Sigmoid colon (tissue), 4 donors: ENCODE results near the gene PRKG1.

ENCODE experiments used
- POLR2A ChIP-seq, 2 donors: fragments of 450-650 bp; IDR thresholded peaks; one replicate each; pipeline ENCODE4 v1.6.1; 2016; ENCODE audit warnings: antibody characterized with exemption in 2 of 2, mild to moderate bottlenecking in 2 of 2, moderate library complexity in 2 of 2
- POLR2AphosphoS5 ChIP-seq, 4 donors: sonication (generic); formaldehyde crosslinking; IDR thresholded peaks; one replicate each; pipeline ENCODE4 v1.6.1; 2017; ENCODE audit warnings: antibody characterized with exemption in 4 of 4
- TF ChIP-seq, protein P1 (sequence below), 4 experiments: fragments of 450-650 bp in 3 of 4; fragments of 200-600 bp in 1 of 4; IDR thresholded peaks; one replicate each; pipeline ENCODE4 v1.5.1; 2016 to 2019; ENCODE audit warnings: antibody characterized with exemption in 4 of 4, mild to moderate bottlenecking in 3 of 4, moderate library complexity in 2 of 4

DNA sequence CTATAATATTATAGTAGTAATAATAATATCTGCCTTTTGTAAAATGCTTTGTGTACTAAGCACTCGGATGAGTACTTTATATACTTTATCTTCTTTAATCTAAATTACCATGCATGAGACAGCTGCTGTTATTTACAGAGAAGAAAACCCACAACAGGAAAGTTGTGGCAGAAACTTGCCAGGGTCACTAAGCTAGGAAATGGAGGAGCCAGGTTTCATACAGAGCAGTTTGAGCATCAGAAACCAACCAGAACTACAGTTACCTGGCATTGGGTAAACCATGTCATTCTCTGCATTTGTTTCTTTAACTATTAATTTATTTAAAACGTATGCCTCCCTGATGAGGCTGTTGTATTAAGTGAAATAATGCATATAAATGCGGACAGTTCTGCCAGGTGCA, 495.2 kb downstream of the PRKG1 start:
- TF ChIP-seq, protein P1, sequence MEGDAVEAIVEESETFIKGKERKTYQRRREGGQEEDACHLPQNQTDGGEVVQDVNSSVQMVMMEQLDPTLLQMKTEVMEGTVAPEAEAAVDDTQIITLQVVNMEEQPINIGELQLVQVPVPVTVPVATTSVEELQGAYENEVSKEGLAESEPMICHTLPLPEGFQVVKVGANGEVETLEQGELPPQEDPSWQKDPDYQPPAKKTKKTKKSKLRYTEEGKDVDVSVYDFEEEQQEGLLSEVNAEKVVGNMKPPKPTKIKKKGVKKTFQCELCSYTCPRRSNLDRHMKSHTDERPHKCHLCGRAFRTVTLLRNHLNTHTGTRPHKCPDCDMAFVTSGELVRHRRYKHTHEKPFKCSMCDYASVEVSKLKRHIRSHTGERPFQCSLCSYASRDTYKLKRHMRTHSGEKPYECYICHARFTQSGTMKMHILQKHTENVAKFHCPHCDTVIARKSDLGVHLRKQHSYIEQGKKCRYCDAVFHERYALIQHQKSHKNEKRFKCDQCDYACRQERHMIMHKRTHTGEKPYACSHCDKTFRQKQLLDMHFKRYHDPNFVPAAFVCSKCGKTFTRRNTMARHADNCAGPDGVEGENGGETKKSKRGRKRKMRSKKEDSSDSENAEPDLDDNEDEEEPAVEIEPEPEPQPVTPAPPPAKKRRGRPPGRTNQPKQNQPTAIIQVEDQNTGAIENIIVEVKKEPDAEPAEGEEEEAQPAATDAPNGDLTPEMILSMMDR (IDR thresholded peaks at IDR 0.05), result no peak
- TF ChIP-seq POLR2A (IDR thresholded peaks at IDR 0.05) (no peak), POLR2AphosphoS5 (IDR thresholded peaks at IDR 0.05) (no peak)
